Cardiac muscle cell (in vitro differentiated cells and primary cell): ENCODE data around the gene PHF24. TPM values are rescaled to one million over a fixed set of nuclear protein-coding genes. Genes with fewer than 3 reads are reported as not detected.

Source experiments
- DNase-seq, 2 donors: peaks; one replicate each; pipeline versions ENCODE4 v3.0.0 to v3.0.0-alpha.2; 2010 to 2017; ENCODE audit warnings: low read depth in 1 of 2, low spot score in 1 of 2
- H3K27ac ChIP-seq: fragments of 200-600 bp; sonication (generic); 2 replicates; pipeline ENCODE4 v1.5.1; 2016
- H3K27me3 ChIP-seq: fragments of 200-600 bp; sonication (generic); 2 replicates; pipeline ENCODE4 v1.6.0; 2016; ENCODE audit warnings: control low read depth
- H3K36me3 ChIP-seq: fragments of 200-600 bp; sonication (generic); 2 replicates; pipeline ENCODE4 v1.5.1; 2016; ENCODE audit warnings: control low read depth
- H3K4me1 ChIP-seq: fragments of 200-600 bp; sonication (generic); 2 replicates; pipeline ENCODE4 v1.8.1; 2017; ENCODE audit warnings: low read depth, mild to moderate bottlenecking, mixed run types
- H3K4me3 ChIP-seq: fragments of 200-600 bp; sonication (generic); 2 replicates; pipeline ENCODE4 v1.5.1; 2016; ENCODE audit warnings: mild to moderate bottlenecking
- H3K9me3 ChIP-seq: fragments of 200-600 bp; sonication (generic); 2 replicates; pipeline ENCODE4 v1.5.1; 2017; ENCODE audit warnings: low read depth, mild to moderate bottlenecking, control low read depth
- CTCF ChIP-seq: IDR thresholded peaks from 2 replicates; pipeline ENCODE4 v1.5.1; 2012; ENCODE audit warnings: low read depth, mild to moderate bottlenecking, low read length
- polyA plus RNA-seq: library from polyadenylated mRNA; unstranded; fragments of >200 nt; fragmentation: Nextera tagmentation; extraction: Ambion mirVana; gene quantifications from 2 replicates; pipeline ENCODE4 v1.2.1, GENCODE V29; 2016
- total RNA-seq: library from RNA; depleted of rRNA; stranded (reverse); fragments of >200 nt; gene quantifications from 2 replicates; pipeline ENCODE4 v1.2.3, GENCODE V29; 2016

PHF24 gene
- total and polyA plus RNA-seq, 2 experiments from 2014 or later: 0.95 to 1.1 TPM

GRCh38 chr9:34992376-34992951, 34.4 kb downstream of the PHF24 start:
- Histone ChIP-seq H3K36me3 (peaks cover 6% of the 10 kb centered on the region), H3K9me3 (no peaks in the 10 kb centered on the region), H3K4me1 (peaks cover 56% of the 10 kb centered on the region), H3K27me3 (no peaks in the 10 kb centered on the region), H3K27ac (peak overlapping the region; percentile 98), H3K4me3 (no peak overlapping the region)
- DNase-seq: peak in 1 of 2 donors; percentile 90
- no peak for TF ChIP-seq CTCF

GRCh38 chr9:34993502-34994259, 35.6 kb downstream of the PHF24 start:
- H3K27ac ChIP-seq: peak overlapping the region; percentile 98
- peak; percentile 69 to 92 for DNase-seq

GRCh38 chr9:34994260-34994899, 36.3 kb downstream of the PHF24 start:
- H3K27me3 ChIP-seq: no peaks in the 10 kb centered on the region
- peak; percentile 71 for TF ChIP-seq CTCF
- no peaks in the 10 kb centered on the region for H3K9me3 ChIP-seq
- H3K36me3 ChIP-seq: peaks cover 6% of the 10 kb centered on the region
- H3K4me3 ChIP-seq: no peak overlapping the region
- H3K4me1 ChIP-seq: peaks cover 60% of the 10 kb centered on the region
- H3K27ac ChIP-seq: peak overlapping the region; percentile 98
- peak; percentile 59 to 68 for DNase-seq

More at GRCh38 chr9:34993502-34994259, 35.6 kb downstream of the PHF24 start:
- peaks cover 6% of the 10 kb centered on the region for H3K36me3 ChIP-seq
- TF ChIP-seq CTCF: no peak
- H3K9me3 ChIP-seq: no peaks in the 10 kb centered on the region
- peaks cover 62% of the 10 kb centered on the region for H3K4me1 ChIP-seq
- H3K27me3 ChIP-seq: no peaks in the 10 kb centered on the region
- H3K4me3 ChIP-seq: no peak overlapping the region

- no peak overlapping the region for H3K4me3 ChIP-seq
- DNase-seq: peak; percentile 42 to 91
- TF ChIP-seq CTCF: no peak
- H3K36me3 ChIP-seq: peaks cover 6% of the 10 kb centered on the region
- peaks cover 60% of the 10 kb centered on the region for H3K4me1 ChIP-seq
- H3K9me3 ChIP-seq: no peaks in the 10 kb centered on the region
- H3K27ac ChIP-seq: peak overlapping the region; percentile 98
- H3K27me3 ChIP-seq: no peaks in the 10 kb centered on the region
Measured at GRCh38 chr9:34994900-34995669, 37.0 kb downstream of the PHF24 start.

GRCh38 chr9:34995670-34996060, 37.6 kb downstream of the PHF24 start:
- Histone ChIP-seq H3K4me1 (peaks cover 60% of the 10 kb centered on the region), H3K27ac (peak overlapping the region; percentile 98), H3K4me3 (no peak overlapping the region), H3K9me3 (no peaks in the 10 kb centered on the region), H3K36me3 (peaks cover 6% of the 10 kb centered on the region), H3K27me3 (no peaks in the 10 kb centered on the region)
- DNase-seq: peak in 1 of 2 donors; percentile 51
- no peak for TF ChIP-seq CTCF
